Upper lobe of right lung (tissue), 1 donor: ENCODE measurements around the gene TRMU. TPM values are rescaled to one million over a fixed set of nuclear protein-coding genes. Genes with fewer than 3 reads are reported as not detected.

ENCODE experiments used
- ATAC-seq: fragments of 200-7000 bp; cut with Tn5 transposase; one replicate; pipeline ENCODE4 v1.9.1; 2020; ENCODE audit warnings: mild to moderate bottlenecking, moderate library complexity
- DNase-seq: peaks from one replicate; pipeline ENCODE4 v3.0.0-alpha.2; 2020
- H3K27ac ChIP-seq: fragments of 200-600 bp; one replicate; pipeline ENCODE4 v1.8.0; 2022
- H3K27me3 ChIP-seq: fragments of 200-600 bp; one replicate; pipeline ENCODE4 v1.8.0; 2022; ENCODE audit warnings: mild to moderate bottlenecking
- H3K36me3 ChIP-seq: fragments of 200-600 bp; one replicate; pipeline ENCODE4 v1.8.0; 2022
- H3K4me1 ChIP-seq: fragments of 200-600 bp; one replicate; pipeline ENCODE4 v1.8.0; 2022
- H3K4me3 ChIP-seq: fragments of 200-600 bp; one replicate; pipeline ENCODE4 v1.8.0; 2022; ENCODE audit warnings: mild to moderate bottlenecking
- H3K9me3 ChIP-seq: fragments of 200-600 bp; one replicate; pipeline ENCODE4 v1.8.0; 2022
- CTCF ChIP-seq: fragments of 200-600 bp; IDR thresholded peaks from one replicate; pipeline ENCODE4 v1.8.0; 2022; ENCODE audit warnings: antibody characterized with exemption
- intact Hi-C: fragments of 100-400 bp; cut with DNase I; formaldehyde crosslinking; loops from one replicate; pipeline ENCODE4 v1.11.0; 2022
- total RNA-seq: library from RNA; stranded (reverse); fragmentation: NEBNext Ultra II Directional; extraction: Animal tissue kit (Norgen Biotek cat#: 25700); gene quantifications from one replicate; pipeline ENCODE4 v1.2.1, GENCODE V29; 2021
- donor health status: DM: no; HTN: yes; CAD: no; lungs with severe emphysema.

The TRMU gene
- total RNA-seq, 1 donor from 2014 or later: 34.9 TPM

GRCh38 chr22:46349681-46350080 is 14.2 kb downstream of the TRMU start:
- Histone ChIP-seq H3K4me1 (peaks cover 3% of the 10 kb centered on the region), H3K9me3 (no peaks in the 10 kb centered on the region), H3K27ac (no peak overlapping the region), H3K27me3 (no peaks in the 10 kb centered on the region), H3K36me3 (peaks cover 100% of the 10 kb centered on the region), H3K4me3 (no peak overlapping the region)
- ATAC-seq (no peak), DNase-seq (no peak)
- intact Hi-C loops: no loop called here
- TF ChIP-seq CTCF: no peak

- intact Hi-C loops: no loop called here
- TF ChIP-seq CTCF: no peak
Observed at GRCh38 chr22:46350121-46350520, 14.6 kb downstream of the TRMU start.

DNA sequence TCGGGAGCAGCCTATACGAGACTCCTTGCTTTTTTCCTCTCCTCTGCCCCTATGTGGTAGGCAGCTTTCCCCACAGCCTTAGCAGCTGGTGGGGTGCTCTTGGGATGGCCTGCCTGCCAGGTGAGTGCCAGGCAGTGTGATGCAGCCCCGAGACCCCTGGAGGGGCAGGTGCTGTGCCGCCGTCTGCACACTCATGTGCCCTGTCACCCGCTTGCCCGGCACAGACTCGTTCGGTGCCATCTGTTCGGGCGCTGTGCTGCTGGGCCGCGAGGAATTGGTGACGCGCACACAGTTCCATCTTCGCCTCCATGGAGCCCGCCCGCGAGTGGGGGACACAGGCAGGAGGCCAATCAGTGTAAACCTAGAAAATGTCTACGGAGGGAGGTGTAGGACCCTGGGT is 15.1 kb downstream of the TRMU start:
- no peak overlapping the region for H3K4me3 ChIP-seq
- no peak for ATAC-seq
- H3K9me3 ChIP-seq: no peaks in the 10 kb centered on the region
- intact Hi-C loops: no loop called here
- no peak overlapping the region for H3K27ac ChIP-seq
- no peak for DNase-seq
- H3K27me3 ChIP-seq: no peaks in the 10 kb centered on the region
- H3K4me1 ChIP-seq: peaks cover 3% of the 10 kb centered on the region
- H3K36me3 ChIP-seq: peaks cover 92% of the 10 kb centered on the region
- TF ChIP-seq CTCF: no peak

More at GRCh38 chr22:46350121-46350520, 14.6 kb downstream of the TRMU start:
- DNase-seq (no peak), ATAC-seq (no peak)
- H3K4me1 ChIP-seq: peaks cover 3% of the 10 kb centered on the region
- H3K4me3 ChIP-seq: no peak overlapping the region
- H3K9me3 ChIP-seq: no peaks in the 10 kb centered on the region
- peaks cover 97% of the 10 kb centered on the region for H3K36me3 ChIP-seq
- H3K27ac ChIP-seq: no peak overlapping the region
- H3K27me3 ChIP-seq: no peaks in the 10 kb centered on the region

DNA sequence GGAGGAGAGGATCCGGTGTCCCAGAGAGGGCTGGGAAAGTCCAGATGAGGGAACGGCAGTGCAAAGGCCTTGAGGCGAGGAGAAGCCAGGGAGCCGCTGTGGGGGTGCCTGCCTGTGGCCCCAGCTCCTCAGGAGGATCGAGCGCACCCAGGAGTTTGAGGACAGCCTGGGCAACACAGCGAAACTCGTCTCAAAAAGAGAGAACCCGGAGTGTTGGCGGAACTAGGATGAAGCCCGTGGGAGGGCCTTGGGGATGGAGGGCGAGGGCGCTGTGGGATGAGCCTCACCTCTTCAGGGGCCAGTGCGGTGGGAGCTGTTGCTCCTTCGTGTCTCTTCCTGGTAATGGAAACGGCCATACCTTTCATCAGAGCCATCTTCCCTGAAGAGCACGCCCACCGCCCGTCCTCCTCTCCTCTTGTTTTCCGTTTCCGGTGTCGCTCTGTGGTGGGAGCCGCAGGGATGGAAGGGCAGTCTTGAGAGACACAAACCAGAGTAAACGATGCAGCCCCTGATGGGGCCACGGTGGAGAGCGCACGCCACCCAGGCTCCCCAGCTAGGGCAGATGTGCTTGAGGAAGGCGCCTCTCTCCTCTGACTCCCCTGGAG is 15.7 kb downstream of the TRMU start:
- intact Hi-C loops: no loop called here
- ATAC-seq (no peak), DNase-seq (no peak)
- H3K27ac ChIP-seq: no peak overlapping the region
- H3K4me1 ChIP-seq: peaks cover 3% of the 10 kb centered on the region
- TF ChIP-seq CTCF: no peak
- H3K27me3 ChIP-seq: no peaks in the 10 kb centered on the region
- H3K9me3 ChIP-seq: no peaks in the 10 kb centered on the region
- H3K4me3 ChIP-seq: no peak overlapping the region
- peaks cover 91% of the 10 kb centered on the region for H3K36me3 ChIP-seq

DNA sequence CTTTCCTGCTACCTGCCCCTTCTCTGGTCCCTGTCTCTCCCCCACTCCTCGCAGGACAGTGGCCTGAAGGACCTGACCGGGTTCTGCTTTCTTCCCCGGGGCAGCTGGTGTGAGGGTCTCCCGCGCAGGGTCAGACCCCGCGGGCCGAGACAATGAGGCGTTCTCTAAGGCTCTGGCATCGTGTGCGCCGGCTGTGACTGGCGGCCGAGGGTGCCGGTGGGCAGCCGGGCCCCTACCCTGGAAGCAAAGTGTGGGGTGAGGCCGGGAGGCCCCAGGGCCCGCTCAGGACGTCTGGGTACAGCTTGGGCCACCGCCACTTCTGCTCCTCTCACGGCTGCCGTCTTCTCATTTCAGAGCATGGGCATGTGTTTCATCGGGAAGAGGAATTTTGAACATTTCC is 16.3 kb downstream of the TRMU start:
- H3K27ac ChIP-seq: no peak overlapping the region
- no peaks in the 10 kb centered on the region for H3K27me3 ChIP-seq
- no peak for TF ChIP-seq CTCF
- H3K4me1 ChIP-seq: peaks cover 3% of the 10 kb centered on the region
- no peaks in the 10 kb centered on the region for H3K9me3 ChIP-seq
- peak; percentile 60 for DNase-seq
- intact Hi-C loops: no loop called here
- no peak for ATAC-seq
- H3K36me3 ChIP-seq: peaks cover 87% of the 10 kb centered on the region
- no peak overlapping the region for H3K4me3 ChIP-seq

DNA sequence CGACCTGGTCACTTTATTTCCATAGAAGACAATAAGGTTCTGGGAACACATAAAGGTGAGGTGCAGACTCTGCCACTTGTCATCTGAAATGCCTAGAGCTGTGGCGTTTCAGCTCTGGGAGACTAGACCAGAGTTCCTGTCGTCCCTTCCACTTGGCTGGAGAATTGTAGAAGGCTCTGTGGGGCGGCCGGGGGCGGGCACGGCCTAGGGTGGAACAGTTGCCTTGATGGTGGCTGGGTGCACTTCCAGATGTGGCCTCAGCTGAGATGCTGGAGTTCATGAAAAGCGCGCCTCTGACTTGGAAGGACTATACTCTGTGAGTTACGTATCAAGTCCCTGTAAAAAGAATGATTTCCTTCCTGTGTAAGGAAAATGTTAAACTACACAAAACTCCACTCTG is 16.8 kb downstream of the TRMU start:
- H3K27ac ChIP-seq: no peak overlapping the region
- ATAC-seq (no peak), DNase-seq (no peak)
- H3K27me3 ChIP-seq: no peaks in the 10 kb centered on the region
- peaks cover 82% of the 10 kb centered on the region for H3K36me3 ChIP-seq
- no peaks in the 10 kb centered on the region for H3K9me3 ChIP-seq
- intact Hi-C loops: no loop called here
- peaks cover 2% of the 10 kb centered on the region for H3K4me1 ChIP-seq
- no peak for TF ChIP-seq CTCF
- H3K4me3 ChIP-seq: no peak overlapping the region
